ENCODE data around the gene HOMER2.
"Not testable (repeated sequence)": the region's sequence is repeated elsewhere in the genome, so short reads cannot be mapped to it uniquely, and the experiment has no call there.

HOMER2 gene

GRCh38 chr15:82831894-82832600 is 120.5 kb downstream of the HOMER2 start:
- DNase-seq (ENCODE audit: low spot score): no peak

- no peak for DNase-seq (ENCODE audit: low spot score)
Observed at GRCh38 chr15:82830427-82831173, 121.9 kb downstream of the HOMER2 start.

- DNase-seq (ENCODE audit: low spot score): no peak
Observed at GRCh38 chr15:82829234-82829633, 123.3 kb downstream of the HOMER2 start.

- no peak for DNase-seq (ENCODE audit: low spot score)
Observed at GRCh38 chr15:82828075-82828474, 124.4 kb downstream of the HOMER2 start.

GRCh38 chr15:82823049-82823448 is 129.5 kb downstream of the HOMER2 start:
- DNase-seq (ENCODE audit: low spot score): no peak

DNA sequence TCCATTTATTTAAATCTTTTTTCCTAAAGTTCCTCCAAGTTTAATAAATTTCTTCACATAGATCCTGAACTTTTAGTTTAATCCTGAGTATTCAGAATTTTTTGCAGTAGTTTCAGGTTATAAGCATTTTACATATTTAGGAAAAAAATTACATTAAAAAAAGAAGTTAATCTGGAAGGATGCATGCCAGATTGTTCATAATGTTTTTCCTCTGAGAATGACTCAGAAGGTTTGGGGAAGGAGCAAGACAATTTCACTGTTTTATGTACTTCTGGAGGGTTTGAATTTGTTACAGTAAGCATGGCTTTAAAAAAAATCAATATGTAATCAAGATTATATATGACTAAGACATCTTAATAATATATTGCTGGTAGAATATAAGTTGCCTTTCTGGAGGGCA is 130.7 kb downstream of the HOMER2 start:
- not testable (repeated sequence) for DNase-seq (ENCODE audit: low spot score)

GRCh38 chr15:82821396-82821795 is 131.1 kb downstream of the HOMER2 start:
- DNase-seq (ENCODE audit: low spot score): not testable (repeated sequence)

DNA sequence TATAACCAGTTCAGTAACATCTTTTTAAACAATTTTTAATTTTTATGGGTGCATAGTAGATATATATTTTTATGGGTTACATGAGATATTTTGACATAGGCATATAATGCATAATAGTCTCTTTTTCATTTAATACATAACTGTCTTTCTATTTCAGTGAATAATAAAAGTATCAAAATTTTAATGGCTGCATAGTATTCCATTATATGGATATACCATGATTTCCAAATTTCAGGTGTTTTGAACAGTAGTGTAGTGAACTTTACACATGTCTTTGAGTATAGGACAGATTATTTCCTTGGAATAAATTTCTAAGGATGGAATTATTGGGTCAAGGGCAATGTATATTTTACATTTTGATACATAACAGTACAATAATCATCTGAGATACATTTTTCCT is 132.4 kb downstream of the HOMER2 start:
- DNase-seq (ENCODE audit: low spot score): no peak

DNA sequence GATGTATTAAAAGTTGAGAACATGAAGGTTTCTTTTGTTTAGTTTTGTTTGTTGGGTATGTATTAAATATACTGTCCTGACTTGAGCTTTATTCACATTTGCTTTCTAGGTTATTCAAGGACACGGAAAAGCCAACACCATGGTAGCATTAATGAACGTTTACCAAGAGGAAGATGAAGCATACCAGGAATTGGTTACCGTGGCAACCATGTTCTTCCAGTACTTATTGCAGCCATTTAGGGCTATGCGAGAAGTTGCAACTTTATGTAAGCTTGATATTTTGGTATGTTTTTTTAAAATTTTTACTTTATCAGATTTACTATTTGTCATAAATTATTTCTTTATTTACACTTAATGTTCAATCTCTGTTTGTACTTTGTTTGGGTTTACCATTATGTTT is 139.5 kb downstream of the HOMER2 start:
- DNase-seq (ENCODE audit: low spot score): no peak

- DNase-seq (ENCODE audit: low spot score): no peak
Observed at GRCh38 chr15:82810890-82811426, 141.6 kb downstream of the HOMER2 start.

DNA sequence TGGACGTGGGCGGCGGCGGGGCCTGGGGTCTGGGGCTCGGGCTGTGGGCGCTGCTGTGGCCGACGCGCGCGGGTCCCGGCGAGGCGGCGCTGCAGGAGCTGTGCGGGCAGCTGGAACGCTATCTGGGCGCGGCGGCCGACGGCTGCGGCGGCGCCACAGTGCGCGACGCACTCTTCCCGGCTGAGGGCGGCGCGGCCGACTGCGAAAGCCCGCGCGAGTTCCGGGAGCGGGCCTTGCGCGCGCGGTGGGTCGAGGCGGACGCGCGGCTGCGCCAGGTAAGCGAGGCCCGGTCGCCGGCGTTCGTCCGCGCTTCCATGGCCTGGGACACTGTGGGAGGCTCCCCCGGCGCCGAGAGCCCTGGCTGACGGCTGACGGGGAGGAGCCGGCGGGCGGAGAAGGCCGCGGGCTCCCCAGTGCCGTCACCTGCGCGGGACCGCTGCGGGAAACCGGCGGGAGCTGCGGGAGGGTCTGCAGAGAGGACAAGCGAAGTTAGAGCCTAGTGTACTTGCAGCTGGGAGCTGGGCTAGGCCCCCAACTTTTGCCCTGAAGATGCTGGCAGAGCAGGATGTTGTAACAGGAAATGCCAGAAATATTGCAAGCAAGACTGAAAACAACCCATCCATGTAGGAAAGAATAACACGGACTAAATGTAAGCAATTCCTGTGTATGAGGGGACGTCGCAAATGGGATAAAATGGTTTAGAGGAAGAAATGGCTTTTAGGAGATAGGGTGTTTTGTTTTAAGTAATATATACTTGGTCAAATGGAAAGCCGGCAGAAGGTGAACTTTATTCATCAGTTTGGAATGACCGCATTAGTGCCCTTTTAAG is 142.2 kb downstream of the HOMER2 start:
- DNase-seq (ENCODE audit: low spot score): peak; percentile 24

GRCh38 chr15:82809308-82810060 is 143.0 kb downstream of the HOMER2 start, which contains the start of gene WHAMM:
Gene WHAMM, plus strand, starts transcription at chr15:82809628. Its CDS starts 99 bp downstream, at chr15:82809727.
- peak; percentile 99 for DNase-seq (ENCODE audit: low spot score)

DNA sequence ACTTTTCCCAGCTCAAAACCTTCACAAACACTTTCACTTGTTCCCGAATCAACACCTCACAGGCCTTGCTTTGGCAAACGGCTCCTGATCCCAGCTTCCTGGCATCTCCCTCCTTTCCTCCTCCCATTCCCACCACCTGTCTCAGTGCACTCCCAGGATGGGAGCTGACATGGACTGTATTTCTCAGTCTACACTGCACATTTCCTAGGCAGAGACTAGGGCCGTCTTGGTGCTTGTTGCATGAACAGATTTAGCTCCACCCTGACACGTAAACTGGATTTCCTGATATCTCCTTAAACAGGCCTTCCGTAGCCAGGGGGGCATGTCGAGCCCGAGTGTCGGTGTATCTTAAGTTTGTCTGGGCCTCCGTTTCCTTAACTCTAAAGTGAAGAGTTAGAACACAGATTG is 143.9 kb downstream of the HOMER2 start:
- DNase-seq (ENCODE audit: low spot score): no peak

- DNase-seq (ENCODE audit: low spot score): no peak
Observed at GRCh38 chr15:82807920-82808633, 144.4 kb downstream of the HOMER2 start.

GRCh38 chr15:82805994-82806406 is 146.5 kb downstream of the HOMER2 start, which contains the start of gene FSD2:
Gene FSD2, minus strand, starts transcription at chr15:82806069. Its CDS starts 18,679 bp downstream, at chr15:82787390.
- no peak for DNase-seq (ENCODE audit: low spot score)

DNA sequence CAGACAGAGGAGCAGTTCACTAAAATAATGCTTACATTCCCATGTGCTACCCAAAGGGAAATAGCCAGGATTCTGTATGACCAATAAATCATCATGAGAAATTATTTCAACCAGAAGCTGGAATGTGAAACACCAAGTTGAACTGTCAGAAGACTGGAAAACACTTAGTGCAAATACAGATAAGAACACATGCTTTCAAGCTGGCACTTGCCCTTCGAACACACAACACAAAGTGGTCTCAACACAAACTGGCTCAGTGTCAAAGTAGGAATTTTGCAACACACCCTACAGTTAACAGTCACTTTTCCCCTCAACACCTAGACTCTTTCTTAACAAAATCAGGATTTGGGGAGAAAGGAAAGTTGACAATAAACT is 148.0 kb downstream of the HOMER2 start:
- no peak for DNase-seq (ENCODE audit: low spot score)

DNA sequence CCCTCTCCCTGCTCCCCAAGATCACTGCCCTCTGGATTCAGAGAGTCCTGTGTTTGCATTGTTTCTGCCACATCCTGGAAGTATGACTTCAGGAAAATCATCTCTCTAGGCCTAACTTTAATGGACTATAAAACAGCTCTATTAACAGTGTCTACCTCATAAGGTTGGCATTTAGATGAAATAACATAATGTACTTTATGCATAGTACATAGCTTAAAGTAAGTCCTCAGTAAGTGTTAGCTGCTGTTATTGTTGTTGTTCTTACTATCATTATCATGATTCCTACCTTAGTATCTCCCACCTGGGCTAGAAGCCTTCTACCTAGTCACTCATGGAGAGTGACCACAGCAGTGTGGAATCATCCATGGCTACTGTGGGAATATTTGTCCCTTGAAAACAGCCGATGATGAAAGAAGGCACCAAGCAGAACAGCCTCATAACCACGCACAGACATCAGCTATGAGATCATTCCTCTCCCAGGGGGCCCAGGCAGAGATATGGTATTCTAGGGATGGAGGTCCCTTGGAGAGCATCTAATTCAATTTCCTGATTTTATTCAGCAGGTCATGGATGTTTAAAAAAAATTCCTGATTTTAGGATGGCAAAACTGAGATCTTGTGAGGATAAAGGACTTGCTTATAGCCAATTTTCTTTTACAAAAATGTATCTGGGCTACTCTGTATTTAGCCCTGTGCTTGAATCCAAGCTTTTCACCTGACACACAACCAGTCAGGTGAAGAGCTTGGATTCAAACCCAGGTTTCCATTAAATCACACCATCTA is 148.5 kb downstream of the HOMER2 start:
- DNase-seq (ENCODE audit: low spot score): no peak

GRCh38 chr15:82802497-82802896 is 150.0 kb downstream of the HOMER2 start:
- no peak for DNase-seq (ENCODE audit: low spot score)

- no peak for DNase-seq (ENCODE audit: low spot score)
Observed at GRCh38 chr15:82799183-82799841, 153.2 kb downstream of the HOMER2 start.

Data from cerebellar cortex (tissue), 1 donor.